Stimulated activated naive B cell treated with anti-CD40 and anti-IgM and Interleukin-4, amounts not matched to agents 10 μg/mL and 1 μg/mL and 100 μg/mL, for 72 hours (primary cell): ENCODE measurements around the gene LIPA.
A peak's percentile ranks its signal among the peaks of the same experiment; 100 is the strongest.

Experiments used
- ATAC-seq, 2 donors: fragments of 150-1000 bp; cut with Tn5 transposase; replicated peaks; 2 replicates each; pipeline ENCODE4 v1.10.0; 2021; ENCODE audit warnings: moderate library complexity in 1 of 2
- DNase-seq: peaks from one replicate; pipeline ENCODE4 v3.0.0; 2021
- H3K27ac Mint-ChIP-seq: one replicate; pipeline ENCODE4 v1.8.0; 2022; ENCODE audit warnings: mild to moderate bottlenecking, mixed read lengths
- H3K27me3 Mint-ChIP-seq, 2 donors: one replicate each; pipeline ENCODE4 v1.8.0; 2022; ENCODE audit warnings: mixed read lengths in 2 of 2
- H3K36me3 Mint-ChIP-seq, 2 donors: one replicate each; pipeline ENCODE4 v1.8.0; 2022; ENCODE audit warnings: mixed read lengths in 2 of 2, mild to moderate bottlenecking in 1 of 2
- H3K4me1 Mint-ChIP-seq, 2 donors: one replicate each; pipeline ENCODE4 v1.8.0; 2022; ENCODE audit warnings: mixed read lengths in 2 of 2, mild to moderate bottlenecking in 1 of 2
- H3K4me3 Mint-ChIP-seq, 2 donors: one replicate each; pipeline ENCODE4 v1.8.0; 2022; ENCODE audit warnings: mild to moderate bottlenecking in 2 of 2, mixed read lengths in 2 of 2, moderate library complexity in 1 of 2
- H3K9me3 Mint-ChIP-seq, 2 donors: one replicate each; pipeline ENCODE4 v1.8.0; 2022; ENCODE audit warnings: mixed read lengths in 2 of 2, mild to moderate bottlenecking in 1 of 2

LIPA gene

DNA sequence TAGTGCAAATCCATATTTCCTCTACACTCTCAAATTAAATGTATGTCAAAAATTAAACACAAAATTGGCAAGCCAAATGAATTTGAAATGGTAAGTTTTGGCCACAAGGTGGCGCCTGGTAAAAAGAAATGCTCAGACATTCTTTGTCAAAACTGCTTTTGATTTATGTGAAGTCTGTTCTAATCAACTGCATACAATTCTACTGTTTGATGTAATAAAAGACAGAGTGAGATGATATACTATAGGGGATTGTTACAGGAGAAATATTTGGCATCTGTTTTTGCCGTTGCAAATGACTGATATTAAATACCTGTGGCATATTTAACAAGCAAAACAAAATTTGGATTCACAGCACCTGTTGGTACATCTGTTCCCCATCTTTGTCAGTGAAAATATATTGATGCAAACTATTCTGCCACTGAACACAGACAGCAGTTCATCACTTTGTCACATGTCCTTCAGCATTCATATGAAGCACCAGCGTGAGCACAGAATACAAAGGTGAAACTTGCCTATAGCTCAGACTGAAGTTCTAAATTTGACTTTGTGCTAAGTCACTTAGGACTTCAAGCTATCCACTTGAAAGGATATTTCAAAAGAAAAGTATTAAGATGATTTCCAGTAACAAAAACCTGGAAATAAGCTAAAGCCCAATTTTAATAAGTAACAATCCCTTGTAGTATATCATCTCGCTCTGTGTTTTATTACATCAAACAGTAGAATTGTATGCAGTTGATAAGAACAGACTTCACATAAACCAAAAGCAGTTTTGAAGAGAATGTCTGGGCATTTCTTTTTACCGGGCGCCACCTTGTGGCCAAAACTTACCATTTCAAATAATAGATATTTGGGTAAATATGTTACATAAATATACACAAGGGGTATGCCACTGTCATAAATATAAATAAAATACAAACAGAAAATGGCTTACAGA is 34.3 kb downstream of the LIPA start:
- ATAC-seq: no peak
- H3K27ac Mint-ChIP-seq: no peak overlapping the region
- peaks cover 0 to 3% of the 10 kb centered on the region in 2 donors for H3K4me1 Mint-ChIP-seq

GRCh38 chr10:89216056-89216455 is 35.5 kb downstream of the LIPA start:
- Mint-ChIP-seq H3K27me3 (peaks cover 3 to 5% of the 10 kb centered on the region in 2 donors), H3K9me3 (no peaks in the 10 kb centered on the region), H3K36me3 (peaks cover 4 to 10% of the 10 kb centered on the region in 2 donors), H3K4me1 (peaks cover under 1 to 3% of the 10 kb centered on the region in 2 donors), H3K27ac (no peak overlapping the region), H3K4me3 (no peak overlapping the region)
- ATAC-seq (no peak), DNase-seq (no peak)

More for the DNA sequence above, 34.3 kb downstream of the LIPA start:
- Mint-ChIP-seq H3K27me3 (no peaks in the 10 kb centered on the region), H3K36me3 (peaks cover 12 to 13% of the 10 kb centered on the region in 2 donors), H3K4me3 (no peak overlapping the region), H3K9me3 (no peaks in the 10 kb centered on the region)
- peak; percentile 22 for DNase-seq

- Mint-ChIP-seq H3K36me3 (peaks cover under 1 to 6% of the 10 kb centered on the region in 2 donors), H3K9me3 (no peaks in the 10 kb centered on the region), H3K27me3 (peaks cover 8 to 11% of the 10 kb centered on the region in 2 donors), H3K4me3 (no peak overlapping the region), H3K27ac (no peak overlapping the region), H3K4me1 (peaks cover 3 to 6% of the 10 kb centered on the region in 2 donors)
- no peak for DNase-seq
- ATAC-seq: no peak
Observed at GRCh38 chr10:89215511-89215910, 36.1 kb downstream of the LIPA start.

GRCh38 chr10:89214566-89215165 is 36.9 kb downstream of the LIPA start:
- H3K27me3 Mint-ChIP-seq: peaks cover 11 to 13% of the 10 kb centered on the region in 2 donors
- DNase-seq (no peak), ATAC-seq (no peak)
- H3K9me3 Mint-ChIP-seq: no peaks in the 10 kb centered on the region
- peaks cover 8 to 10% of the 10 kb centered on the region in 2 donors for H3K4me1 Mint-ChIP-seq
- no peak overlapping the region for H3K4me3 Mint-ChIP-seq
- H3K36me3 Mint-ChIP-seq: peaks cover 0 to 6% of the 10 kb centered on the region in 2 donors
- H3K27ac Mint-ChIP-seq: no peak overlapping the region

DNA sequence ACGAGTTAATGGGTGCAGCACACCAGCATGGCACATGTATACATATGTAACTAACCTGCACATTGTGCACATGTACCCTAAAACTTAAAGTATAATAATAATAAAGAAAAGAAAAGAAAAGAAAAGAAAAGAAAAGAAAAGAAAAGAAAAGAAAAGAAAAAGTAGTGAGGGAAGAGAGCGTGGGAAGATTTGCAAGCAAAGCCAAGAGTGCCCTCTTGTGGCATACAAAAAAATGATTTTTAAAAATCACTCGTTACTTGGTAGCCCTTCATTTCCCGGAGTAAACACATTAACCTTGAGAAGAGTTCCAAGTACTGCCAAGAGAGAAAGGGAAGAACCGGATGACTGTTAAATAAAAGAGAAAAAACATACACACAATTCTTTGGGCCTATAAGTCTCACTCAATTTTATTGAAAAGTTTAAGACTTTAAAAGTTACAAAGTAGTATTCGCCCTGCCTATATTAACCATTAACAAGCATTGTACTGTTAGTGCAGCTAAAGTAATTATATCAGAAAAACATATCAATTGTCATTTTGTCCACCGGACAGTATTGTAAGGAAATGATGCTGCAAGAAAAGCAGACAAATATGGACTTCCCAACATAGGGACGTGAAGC is 38.3 kb downstream of the LIPA start:
- Mint-ChIP-seq H3K27me3 (peaks cover 14 to 17% of the 10 kb centered on the region in 2 donors), H3K27ac (no peak overlapping the region), H3K9me3 (no peaks in the 10 kb centered on the region), H3K36me3 (peaks cover 0 to 4% of the 10 kb centered on the region in 2 donors), H3K4me3 (no peak overlapping the region), H3K4me1 (peaks cover 13 to 18% of the 10 kb centered on the region in 2 donors)
- ATAC-seq (no peak), DNase-seq (no peak)

- Mint-ChIP-seq H3K36me3 (peaks cover 0 to 4% of the 10 kb centered on the region in 2 donors), H3K27ac (no peak overlapping the region), H3K4me1 (peaks cover 19 to 38% of the 10 kb centered on the region in 2 donors), H3K4me3 (no peak overlapping the region), H3K9me3 (no peaks in the 10 kb centered on the region), H3K27me3 (peaks cover 26 to 28% of the 10 kb centered on the region in 2 donors)
- no peak for ATAC-seq
- DNase-seq: no peak
Observed at GRCh38 chr10:89210794-89211425, 40.7 kb downstream of the LIPA start.

DNA sequence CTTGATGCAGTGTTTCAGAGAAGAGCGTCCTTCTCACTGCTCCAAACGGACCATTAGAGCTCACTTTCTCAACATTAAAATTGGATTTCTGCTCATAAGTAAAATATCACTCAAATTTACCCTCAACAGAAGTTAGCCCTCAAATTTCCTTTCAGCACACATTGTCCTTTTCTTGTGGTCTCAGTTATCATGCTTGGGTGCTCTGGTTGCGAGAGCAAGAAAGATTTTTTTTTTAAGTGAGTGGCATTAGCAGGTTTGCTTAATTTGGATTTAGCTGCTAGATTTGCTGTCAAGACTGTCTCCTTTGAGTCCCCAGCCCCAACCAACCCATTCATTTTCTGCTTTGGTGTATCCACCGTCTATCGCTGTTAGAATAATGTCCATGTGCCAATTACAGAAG is 41.9 kb downstream of the LIPA start:
- peaks cover 19 to 38% of the 10 kb centered on the region in 2 donors for H3K4me1 Mint-ChIP-seq
- DNase-seq: no peak
- H3K36me3 Mint-ChIP-seq: peaks cover 0 to 2% of the 10 kb centered on the region in 2 donors
- H3K4me3 Mint-ChIP-seq: peak overlapping the region; percentile 9 to 17
- peak; percentile 36 to 55 for ATAC-seq
- no peaks in the 10 kb centered on the region for H3K9me3 Mint-ChIP-seq
- H3K27ac Mint-ChIP-seq: no peak overlapping the region
- peaks cover 31 to 34% of the 10 kb centered on the region in 2 donors for H3K27me3 Mint-ChIP-seq

- peak overlapping the region; percentile 75 for H3K27ac Mint-ChIP-seq
- peak overlapping the region; percentile 80 to 81 for H3K4me3 Mint-ChIP-seq
- H3K36me3 Mint-ChIP-seq: no peaks in the 10 kb centered on the region
- H3K27me3 Mint-ChIP-seq: peaks cover 31 to 34% of the 10 kb centered on the region in 2 donors
- DNase-seq: peak; percentile 6
- no peaks in the 10 kb centered on the region for H3K9me3 Mint-ChIP-seq
- H3K4me1 Mint-ChIP-seq: peaks cover 17 to 38% of the 10 kb centered on the region in 2 donors
- ATAC-seq: peak; percentile 22 to 27
Observed at GRCh38 chr10:89207801-89208551, 43.6 kb downstream of the LIPA start.

DNA sequence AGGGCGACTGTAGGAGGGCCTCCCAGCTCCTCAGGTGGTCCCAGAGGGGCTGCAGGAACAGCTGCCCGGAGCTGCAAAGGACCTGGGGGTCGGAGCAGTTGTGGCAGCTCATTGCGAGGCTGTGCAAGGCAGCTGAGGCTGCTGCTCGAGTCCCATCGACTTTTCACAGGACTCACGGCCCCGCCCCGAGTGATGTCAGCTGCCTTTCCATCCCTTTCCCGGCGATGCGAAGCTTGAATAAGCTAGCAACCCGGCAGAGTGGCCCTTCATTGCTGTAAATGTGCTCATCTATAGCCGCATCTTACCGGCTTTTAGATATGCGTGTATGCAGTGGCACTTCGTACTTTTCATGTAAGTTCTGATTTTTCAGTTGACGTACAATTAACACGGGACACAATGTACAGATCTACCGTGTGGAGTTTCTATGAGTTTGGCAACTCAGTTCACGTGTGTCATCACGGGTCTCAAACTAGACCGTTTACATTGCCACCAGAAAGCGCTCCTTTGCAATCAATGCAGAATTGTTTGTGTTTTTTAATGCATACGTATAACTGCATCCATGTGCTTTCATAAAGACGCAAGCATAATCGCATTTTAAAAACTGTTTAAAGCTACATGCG is 44.3 kb downstream of the LIPA start, which contains the start of gene CH25H:
Gene CH25H (minus strand): TSS at position 137 of the 620 bp plus-strand sequence. CDS start 25 bp downstream, at position 112.
- peaks cover 17 to 38% of the 10 kb centered on the region in 2 donors for H3K4me1 Mint-ChIP-seq
- H3K9me3 Mint-ChIP-seq: no peaks in the 10 kb centered on the region
- peak within 1 kb of the TSS; percentile 52 for H3K27ac Mint-ChIP-seq
- DNase-seq: peak; percentile 10
- peak within 1 kb of the TSS; percentile 80 to 81 for H3K4me3 Mint-ChIP-seq
- no peaks in the 10 kb centered on the region for H3K36me3 Mint-ChIP-seq
- peak; percentile 51 to 57 for ATAC-seq
- H3K27me3 Mint-ChIP-seq: peaks cover 31 to 34% of the 10 kb centered on the region in 2 donors

DNA sequence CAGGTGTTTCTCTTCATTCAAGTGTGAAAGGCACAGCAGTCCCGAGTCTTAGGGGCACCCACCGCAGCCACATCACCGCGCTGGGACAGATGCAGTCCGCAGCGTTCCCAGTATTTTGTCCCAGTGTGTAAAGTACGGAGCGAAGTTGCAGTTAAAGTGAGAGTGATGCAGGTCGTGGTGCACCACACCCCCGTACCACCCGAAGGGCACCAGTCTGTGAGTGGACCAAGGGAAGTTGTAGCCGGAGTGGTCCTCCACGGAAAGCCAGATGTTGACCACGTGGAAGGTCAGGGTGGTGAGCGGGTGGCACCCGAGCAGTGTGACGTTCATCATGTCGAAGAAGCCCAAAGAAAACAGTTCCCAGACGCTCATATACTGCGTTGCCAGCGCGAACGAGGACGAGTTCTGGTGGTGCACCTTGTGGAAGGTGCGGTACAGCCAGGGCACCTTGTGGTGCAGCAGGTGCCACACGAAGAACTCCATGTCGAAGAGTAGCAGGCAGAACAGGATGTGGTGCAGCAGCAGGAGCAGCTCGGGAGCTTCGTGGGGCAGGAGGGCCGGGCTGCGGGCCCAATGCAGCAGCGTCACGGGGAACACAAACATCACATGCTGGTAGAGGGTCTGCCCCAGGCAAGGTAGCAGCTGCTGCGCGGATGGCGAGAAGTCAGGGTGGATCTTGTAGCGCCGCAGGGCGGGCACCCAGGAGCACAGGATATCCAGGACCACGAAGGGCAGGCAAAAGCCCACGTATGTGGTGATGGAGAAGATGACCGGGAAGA is 45.0 kb downstream of the LIPA start:
- H3K27me3 Mint-ChIP-seq: peaks cover 31 to 34% of the 10 kb centered on the region in 2 donors
- ATAC-seq: peak; percentile 42 to 45
- H3K27ac Mint-ChIP-seq: peak overlapping the region; percentile 52
- H3K4me3 Mint-ChIP-seq: peak overlapping the region; percentile 80 to 81
- H3K36me3 Mint-ChIP-seq: no peaks in the 10 kb centered on the region
- peaks cover 17 to 38% of the 10 kb centered on the region in 2 donors for H3K4me1 Mint-ChIP-seq
- H3K9me3 Mint-ChIP-seq: no peaks in the 10 kb centered on the region
- DNase-seq: no peak

DNA sequence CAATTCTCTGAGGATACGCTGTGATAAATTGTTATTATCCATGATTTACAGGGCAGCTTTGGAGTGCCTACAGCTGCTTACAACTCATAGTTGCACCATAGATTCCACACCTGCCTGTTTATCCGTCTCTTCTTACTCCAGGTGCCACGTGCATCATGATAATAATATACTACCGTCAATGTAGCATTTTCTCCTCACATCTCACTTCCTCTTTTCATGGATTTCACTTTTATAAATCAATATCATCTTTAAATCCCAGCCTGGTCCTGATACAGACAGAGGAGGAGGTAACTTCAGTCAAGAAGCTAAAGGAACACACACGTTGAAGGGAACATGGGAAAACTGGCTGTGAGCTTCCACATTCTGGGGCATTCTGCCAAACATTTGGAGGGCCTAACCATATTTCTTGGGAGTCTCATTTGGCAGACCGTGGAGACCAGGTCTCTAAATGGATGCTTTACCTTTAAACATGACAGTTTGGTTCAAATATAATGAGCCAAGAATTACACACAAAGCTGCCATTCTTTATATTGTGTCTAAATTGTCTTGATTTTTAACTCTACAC is 46.9 kb downstream of the LIPA start:
- no peak for ATAC-seq
- H3K4me3 Mint-ChIP-seq: no peak overlapping the region
- no peak for DNase-seq
- H3K9me3 Mint-ChIP-seq: no peaks in the 10 kb centered on the region
- H3K4me1 Mint-ChIP-seq: peaks cover 13 to 28% of the 10 kb centered on the region in 2 donors
- H3K27ac Mint-ChIP-seq: no peak overlapping the region
- no peaks in the 10 kb centered on the region for H3K36me3 Mint-ChIP-seq
- peaks cover 19 to 23% of the 10 kb centered on the region in 2 donors for H3K27me3 Mint-ChIP-seq

- Mint-ChIP-seq H3K4me1 (peaks cover 7 to 19% of the 10 kb centered on the region in 2 donors), H3K27me3 (peaks cover 14 to 19% of the 10 kb centered on the region in 2 donors), H3K4me3 (no peak overlapping the region), H3K36me3 (no peaks in the 10 kb centered on the region), H3K27ac (no peak overlapping the region), H3K9me3 (no peaks in the 10 kb centered on the region)
- DNase-seq: no peak
- no peak for ATAC-seq
Observed at GRCh38 chr10:89203237-89203636, 48.3 kb downstream of the LIPA start.
